HL-60/S4 treated with phorbol 12-myristate 13-acetate at 8.2 ng/mL for 4 days and 3 days (cell line): ENCODE data around the gene FCHSD1.

ENCODE experiments used
- in situ Hi-C: fragments of 300-500 bp; cut with MboI; formaldehyde crosslinking; loops from 2 replicates; pipeline ENCODE4 v1.15.0; 2022; ENCODE audit warnings: low sequenced_read_pairs

The FCHSD1 gene

DNA sequence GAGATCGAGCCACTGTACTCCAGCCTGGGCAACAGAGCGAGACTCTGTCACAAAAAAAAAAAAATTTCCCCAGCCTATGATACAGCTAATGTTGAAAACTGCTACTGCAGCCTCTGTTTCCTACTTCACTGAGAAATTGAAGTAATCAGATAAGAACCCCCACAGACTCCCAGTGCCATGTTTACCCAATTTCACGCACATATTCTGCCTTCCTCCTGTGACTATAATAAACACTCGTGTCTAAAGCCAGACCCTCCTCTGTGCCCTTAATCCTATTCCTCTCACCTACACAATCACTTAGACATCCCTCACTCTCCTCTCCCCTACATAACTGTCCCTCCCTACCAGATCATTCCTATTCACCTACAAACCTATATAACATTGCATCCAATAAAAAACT is 24.5 kb upstream of the FCHSD1 start:
- in situ Hi-C loops, result loop anchor here (25.0 kb wide), 1 partner anchor 287 kb away; the partner anchor contains the start of genes PCDH12 and RNF14

DNA sequence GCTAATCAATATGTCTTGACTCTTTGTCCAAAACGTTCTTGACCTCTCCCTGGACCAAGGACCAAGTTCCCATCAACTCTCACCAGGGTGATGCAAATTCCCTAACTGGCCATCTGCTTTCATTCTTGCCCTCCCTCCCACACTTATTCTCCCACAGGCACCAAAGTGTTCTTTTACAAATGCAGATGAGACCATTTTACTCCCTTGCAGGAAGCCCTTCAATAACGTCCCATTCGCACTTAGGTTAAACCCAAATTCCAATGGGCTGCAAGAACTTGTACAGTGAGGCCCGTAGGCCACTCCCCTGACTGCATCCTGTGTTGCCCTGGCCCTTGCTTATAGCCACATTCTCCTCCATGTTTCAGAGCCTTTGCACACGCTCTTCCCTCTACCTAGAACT is 23.5 kb upstream of the FCHSD1 start:
- in situ Hi-C loops, result loop anchor here (25.0 kb wide), 1 partner anchor 288 kb away; the partner anchor contains the start of genes PCDH12 and RNF14

DNA sequence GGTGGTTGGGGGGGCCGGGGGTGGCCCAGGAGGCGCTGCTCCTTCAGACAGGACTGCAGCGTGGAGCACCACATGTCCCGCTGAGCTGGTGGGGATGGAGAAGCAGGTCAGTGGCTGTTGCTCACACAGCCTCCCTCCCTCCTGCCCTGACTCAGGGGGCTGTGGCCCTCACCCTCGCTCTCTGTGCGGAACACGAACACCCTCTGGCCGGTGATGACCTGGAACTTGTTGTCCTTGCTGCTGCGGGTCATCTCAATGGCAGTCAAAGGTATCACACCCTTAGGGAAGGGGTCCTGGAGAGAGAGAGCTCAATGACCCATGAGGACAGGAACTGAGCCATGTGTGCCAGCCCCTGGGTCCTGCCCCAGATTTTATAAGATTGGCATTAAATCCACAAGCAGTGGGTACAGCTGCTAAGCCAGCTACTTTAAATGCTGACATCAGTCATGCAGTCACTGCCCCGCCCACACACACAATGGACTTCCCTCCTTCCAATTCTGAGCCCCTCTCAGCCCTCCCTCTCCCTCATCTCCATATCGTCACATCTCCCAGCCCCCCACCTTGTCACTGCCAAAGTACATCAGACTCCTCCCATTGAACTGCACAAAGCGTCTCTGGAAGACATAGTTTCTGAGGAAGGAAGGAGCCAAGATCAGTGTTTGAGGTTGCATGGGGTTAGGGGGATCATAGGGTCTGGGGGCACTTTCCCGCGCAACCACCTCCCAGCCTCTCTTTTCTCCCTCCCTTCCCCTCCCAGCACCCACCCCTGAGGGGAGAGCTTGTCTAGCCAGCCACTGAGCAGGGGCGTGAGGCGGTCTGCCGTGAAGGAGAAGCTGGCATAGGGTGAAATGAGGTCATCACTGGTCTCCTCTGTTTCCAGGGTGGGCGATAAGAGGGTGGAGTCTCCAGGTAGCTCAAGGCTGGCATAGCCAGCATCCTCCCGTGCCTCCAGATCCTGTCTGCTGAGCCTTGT is 21.9 kb upstream of the FCHSD1 start:
- in situ Hi-C loops, result no loop called here

DNA sequence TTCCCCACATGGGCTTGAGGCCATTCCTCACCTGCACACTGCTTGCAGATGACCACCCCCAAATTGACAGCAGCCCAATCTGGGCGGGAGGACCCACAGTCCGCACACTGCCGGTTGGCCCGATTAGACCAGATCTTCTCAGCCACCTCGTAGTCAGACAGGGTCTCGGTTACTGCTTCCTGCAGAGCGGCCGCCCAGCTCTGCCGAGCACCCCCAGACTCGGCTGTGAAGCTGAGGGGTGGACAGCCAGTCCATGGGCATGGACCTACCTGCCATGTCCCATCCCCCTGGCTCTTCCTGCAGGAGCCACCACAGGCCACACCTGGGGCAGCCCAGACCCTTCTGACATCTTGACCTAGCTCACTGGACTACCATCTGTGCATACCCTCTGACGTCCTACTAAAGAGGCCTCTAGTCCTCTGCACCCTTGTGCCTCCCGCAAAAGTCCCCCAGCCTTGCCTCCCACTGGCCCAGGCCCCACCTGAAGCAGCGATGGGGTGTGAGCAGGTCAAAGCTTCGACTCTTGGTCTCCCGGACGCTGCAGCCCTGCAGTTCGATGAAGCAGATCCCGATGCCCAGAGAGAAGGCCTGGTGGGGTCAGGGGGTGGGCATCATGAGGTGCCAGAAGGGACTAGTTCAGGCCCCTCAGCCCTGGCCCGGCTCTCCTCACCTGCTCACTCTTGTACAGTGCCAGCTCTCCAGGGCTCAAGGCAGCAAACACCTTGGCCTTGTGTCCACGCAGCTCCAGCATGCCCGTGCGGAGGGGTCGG is 21.0 kb upstream of the FCHSD1 start:
- in situ Hi-C loops, result no loop called here

DNA sequence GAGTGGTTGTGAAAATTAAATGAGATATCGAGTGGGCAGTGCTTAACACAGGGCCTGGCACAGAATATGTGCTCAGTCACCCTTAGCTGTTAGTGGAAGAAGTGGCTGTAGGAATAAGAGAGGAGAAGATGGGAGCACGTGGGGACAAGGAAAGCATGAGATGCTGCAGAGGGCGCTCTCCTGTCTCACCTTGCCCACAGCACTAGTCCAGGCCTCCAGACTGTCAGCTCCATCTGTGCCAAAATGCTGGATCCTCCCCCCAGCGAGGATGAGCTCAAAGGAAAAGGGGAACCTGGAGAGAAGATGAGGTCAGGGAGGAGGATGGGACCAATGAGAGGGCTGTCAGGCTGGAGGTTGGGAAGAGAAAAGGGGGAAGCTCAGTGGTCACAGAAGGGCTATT is 18.3 kb upstream of the FCHSD1 start:
- in situ Hi-C loops, result no loop called here

DNA sequence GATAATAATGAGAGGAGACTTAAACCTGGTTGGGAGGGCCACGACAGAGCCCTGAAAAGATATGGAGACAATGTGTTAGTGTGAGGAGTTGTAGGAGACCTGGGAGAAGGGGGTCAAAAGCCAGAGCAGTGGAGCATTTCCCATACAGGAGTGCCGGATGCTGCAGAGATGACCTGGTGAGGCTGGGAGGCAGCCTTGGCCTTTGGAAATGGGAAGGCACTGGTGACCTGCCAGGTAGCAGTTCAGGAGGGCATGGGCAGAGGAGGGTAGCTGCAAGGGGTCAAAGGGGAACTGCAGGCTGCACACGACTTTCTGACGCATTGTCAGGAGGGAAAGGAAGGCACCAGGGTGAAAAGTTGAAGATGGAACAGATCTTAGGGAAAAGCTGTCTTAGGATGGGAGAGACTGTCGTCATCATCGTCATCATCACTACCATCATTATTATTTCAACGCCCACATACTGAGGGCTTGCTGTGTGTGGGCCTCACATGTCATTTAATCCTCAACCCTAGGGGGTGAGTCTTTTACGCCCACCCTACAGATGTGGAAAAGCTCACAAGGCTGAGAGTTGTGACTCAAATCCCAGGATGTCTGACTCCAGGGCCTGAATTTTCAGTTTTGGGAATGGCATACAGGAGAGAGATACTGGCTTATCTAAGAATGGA is 17.5 kb upstream of the FCHSD1 start:
- in situ Hi-C loops, result no loop called here

DNA sequence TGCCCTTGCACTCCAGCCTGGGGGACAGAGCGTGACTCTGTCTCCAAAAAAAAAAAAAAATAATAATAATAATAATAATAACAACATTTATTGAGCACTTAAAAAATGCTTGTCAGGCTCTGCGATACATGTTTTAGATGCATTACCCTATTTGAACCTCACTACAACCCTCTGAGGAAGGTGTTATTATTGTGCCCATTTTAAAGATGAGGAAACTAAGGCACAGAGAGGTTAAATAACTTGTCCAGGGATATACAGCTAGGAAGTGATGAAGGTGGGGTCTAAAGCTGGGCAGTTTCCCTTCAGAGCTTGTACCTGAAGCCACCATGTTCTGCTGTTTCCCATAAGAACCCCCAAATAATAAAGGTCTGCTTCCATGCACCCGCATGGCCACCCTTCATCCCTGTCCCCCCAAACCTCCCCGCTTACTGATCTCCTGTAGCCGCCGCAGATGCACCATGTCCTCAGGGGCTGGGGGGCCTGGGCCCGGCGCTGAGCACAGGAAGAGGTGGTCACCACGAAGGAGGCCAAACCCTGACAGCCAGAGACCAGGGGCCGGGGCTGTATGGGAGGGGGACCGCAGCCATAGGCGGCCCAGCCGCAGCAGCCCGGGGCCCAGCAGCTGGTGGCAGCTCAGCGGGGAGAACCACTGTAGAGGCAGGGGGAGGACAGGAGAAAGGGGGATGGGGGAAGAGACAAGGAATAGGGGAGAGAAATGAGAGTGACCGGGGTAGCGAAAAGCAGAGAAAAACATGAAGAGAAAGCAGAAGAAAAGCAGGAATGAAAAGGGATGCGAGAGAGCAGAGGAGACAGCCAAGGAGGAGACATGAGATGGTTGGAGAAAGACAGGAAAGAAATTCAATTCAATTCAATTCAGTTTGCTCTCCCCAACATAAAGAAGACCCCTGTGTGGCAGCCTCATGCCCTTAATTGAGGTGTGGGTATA is 15.1 kb upstream of the FCHSD1 start:
- in situ Hi-C loops, result no loop called here

DNA sequence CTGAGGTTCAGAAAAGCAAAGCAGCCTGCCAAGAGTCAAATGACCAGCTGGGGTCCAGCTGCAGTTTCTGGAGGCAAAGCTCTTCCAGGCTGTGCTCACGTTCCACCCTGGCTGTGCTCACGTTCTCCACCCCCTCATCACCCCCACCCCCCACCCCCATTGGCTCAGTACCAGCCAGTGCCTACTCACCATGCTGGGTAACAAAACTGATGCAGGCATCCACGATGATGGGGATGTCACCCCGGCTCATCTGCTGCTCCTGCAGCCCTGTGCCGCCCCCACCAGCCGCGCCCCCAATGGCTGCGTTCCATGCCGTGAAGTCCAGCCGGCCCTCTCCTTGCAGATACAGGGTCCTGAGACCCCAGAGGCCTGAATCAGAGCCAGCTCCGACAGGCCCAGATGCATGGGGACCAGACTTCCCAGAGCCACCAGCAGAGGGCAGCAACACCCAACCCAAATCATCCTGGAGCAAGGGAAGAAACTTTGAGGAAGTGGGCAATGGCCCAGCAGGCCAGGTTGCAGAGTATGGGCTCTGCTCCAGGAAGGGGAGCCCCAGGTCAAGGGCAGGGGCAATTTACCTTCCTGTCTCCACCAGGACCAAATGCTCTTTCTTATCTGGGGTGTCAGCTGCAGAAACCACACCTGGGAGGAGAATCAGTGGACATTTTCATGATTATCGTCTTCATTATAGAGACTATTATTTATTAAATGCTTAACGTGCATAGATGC is 13.7 kb upstream of the FCHSD1 start:
- in situ Hi-C loops, result no loop called here

DNA sequence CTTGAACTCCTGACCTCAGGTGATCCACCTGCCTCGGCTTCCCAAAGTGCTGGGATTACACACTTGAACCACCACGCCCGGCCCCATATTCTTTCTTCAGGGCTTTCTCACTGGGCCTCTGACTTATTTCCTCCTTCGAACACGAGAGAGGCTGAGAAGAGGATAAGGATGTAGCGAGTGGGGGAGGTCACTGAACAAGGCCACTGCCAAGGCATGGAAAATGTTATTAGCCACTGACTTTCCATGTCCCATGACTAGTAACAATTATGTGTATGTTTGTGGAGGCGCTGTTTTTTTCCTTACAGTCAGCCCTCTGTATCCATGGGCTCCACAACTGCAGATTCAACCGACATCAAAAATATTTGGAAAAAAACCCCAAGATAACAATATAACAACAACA is 12.3 kb upstream of the FCHSD1 start:
- in situ Hi-C loops, result no loop called here

DNA sequence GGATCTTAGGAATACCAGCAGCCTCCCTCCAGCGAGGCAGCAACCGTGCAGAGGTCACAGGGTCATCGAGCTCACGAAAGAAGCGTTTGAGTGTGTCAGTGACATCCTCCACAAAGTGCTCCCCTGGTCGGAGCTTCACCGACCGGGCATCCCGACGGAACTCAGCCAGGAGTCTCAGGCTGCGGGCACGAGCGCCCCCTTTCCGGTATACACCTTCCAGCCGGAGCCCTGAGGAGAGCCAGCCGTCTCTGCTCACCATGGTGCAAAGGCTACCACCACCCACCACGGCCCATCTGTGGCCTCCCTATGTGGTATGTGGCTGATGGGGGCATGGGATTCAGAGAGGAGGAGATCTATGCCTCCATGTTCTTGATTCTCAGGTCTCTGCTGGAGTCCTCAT is 10.8 kb upstream of the FCHSD1 start:
- in situ Hi-C loops, result no loop called here

DNA sequence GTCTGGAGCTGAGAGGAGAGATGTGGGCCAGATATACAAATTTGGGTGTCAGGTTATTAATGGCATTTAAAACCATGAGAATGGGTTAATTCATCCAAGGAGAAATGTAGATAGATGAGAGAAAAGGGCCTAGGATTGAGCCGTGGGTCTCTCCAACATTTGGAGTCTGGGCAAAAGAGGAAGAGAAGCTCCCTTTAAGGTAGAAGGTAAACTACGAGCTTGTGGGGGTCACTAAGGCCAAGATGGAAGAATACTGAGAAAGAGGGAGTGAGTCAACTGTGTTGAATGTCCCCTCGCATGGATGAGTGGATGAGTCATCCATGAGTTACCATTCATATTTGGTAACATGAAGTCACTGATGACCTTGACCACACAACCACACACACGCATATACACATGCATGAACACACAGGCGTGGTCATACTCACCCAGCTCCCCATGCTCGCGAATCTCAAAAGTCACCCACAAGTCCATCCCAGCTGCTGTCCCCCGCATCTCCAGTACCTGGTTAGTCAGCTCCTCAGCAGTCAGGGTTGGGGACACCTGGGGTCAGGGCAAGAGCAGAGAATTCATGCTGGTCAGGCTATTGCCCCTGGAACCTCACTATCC is 6.8 kb upstream of the FCHSD1 start:
- in situ Hi-C loops, result no loop called here

DNA sequence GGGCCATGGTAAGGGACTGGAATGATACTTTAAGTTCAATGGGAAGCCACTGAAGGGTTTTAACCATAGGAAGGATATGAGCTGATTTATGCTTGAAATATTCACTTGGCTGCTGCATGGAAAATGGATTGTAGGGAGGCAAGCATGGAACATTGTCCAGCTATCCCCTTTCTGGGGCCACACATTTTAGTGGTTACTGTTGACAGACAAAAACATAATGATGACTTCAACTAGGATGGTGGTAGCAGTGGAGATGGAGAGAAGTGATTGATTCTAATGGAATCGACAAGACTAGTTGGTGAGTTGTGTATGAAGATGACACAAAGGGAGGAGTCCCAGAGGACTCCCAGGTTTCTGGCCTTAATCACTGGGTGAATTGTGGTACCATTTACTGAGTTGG is 6.2 kb upstream of the FCHSD1 start:
- in situ Hi-C loops, result no loop called here

DNA sequence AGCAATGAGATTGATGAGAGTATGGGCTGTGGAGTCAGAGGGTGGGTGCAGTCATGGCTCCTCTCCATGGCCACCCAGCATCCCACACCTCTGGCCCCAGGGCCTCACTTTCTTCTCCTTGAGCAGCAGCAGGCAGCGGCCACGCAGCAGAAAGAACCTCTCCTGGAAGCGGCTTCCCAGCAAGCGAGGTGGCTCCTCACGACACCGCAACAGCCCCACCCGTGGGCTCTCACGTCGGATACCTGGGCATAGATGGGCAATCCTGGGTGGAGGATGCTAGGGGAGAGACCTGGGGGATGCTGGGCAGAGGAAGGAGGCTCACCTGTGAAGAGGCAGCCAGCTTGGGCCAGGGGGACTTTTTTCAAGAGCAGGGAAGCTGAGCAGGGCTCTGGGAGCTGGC is 5.2 kb upstream of the FCHSD1 start:
- in situ Hi-C loops, result no loop called here

DNA sequence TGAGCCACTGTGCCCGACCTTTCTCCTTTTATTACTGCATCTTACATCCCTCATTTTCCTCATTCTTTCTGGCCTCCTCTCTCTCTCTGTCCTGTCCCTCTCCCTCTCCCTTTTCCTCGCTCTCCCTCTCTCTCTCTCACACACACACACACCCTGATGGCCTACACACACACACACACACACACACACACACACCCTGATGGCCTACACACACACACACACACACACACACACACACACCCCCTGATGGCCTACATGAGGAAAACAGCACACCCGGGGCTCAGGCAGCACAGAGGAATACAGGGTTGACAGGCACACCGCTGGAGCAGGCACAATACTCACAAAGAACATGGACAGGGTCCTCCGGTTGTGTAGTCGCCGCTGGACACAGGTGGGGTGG is 3.8 kb upstream of the FCHSD1 start:
- in situ Hi-C loops, result no loop called here

DNA sequence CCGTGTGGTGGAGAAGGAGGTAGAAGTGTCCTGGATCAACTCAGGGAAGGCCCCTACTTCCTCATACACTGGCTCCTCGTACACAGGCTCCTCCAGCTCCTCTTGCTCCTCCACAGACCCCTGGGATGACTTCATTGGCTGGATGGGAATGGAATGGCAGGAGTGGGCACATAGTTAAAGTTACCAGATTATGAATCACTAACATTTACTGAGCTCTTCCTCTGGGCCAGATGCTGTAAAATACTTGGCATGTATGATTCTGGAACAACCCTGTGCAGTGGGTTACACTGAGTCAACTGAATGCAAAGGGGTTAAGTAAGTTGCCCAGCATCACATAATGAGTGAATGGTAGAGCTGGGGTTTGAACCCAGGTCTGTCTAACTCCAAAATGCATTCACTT is 3.1 kb upstream of the FCHSD1 start:
- in situ Hi-C loops, result no loop called here

DNA sequence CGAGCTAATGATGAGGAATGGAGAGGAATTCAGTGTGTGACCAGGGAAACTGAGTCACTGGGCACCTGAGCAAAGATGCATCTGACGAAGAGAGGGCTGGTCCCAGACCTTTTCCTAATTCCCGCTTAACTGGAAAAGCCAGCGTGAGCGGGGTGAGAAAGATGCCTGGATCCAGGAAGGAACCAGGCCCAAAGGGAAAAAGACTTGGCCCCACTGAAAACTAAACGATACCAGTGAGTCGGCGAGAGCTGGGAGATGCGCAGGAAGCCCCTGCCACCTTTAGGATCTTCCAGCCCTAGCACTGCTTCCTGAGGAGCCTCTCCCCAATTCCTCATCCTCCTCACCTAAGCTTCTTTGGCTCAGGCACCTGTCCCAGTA is 499 bp upstream of the FCHSD1 start:
- in situ Hi-C loops, result no loop called here

DNA sequence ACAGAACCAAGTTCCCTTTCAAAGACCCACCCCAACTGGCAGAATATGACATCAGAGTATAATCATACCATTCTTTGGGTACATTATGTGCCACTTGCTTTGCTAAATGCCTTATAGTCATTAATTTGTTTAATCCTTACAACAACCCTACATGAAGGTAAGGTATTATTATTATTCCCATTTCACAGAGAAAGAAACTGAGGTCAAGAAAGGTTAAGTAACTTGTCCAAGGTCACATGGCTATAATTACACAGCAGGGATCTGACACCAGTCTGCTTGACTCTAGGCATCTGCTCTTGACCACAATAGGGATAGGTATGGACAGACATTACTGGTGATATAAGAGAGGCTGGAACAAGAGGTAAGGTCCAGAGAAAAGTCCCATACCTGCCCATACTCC is 1.2 kb downstream of the FCHSD1 start:
- in situ Hi-C loops, result no loop called here

DNA sequence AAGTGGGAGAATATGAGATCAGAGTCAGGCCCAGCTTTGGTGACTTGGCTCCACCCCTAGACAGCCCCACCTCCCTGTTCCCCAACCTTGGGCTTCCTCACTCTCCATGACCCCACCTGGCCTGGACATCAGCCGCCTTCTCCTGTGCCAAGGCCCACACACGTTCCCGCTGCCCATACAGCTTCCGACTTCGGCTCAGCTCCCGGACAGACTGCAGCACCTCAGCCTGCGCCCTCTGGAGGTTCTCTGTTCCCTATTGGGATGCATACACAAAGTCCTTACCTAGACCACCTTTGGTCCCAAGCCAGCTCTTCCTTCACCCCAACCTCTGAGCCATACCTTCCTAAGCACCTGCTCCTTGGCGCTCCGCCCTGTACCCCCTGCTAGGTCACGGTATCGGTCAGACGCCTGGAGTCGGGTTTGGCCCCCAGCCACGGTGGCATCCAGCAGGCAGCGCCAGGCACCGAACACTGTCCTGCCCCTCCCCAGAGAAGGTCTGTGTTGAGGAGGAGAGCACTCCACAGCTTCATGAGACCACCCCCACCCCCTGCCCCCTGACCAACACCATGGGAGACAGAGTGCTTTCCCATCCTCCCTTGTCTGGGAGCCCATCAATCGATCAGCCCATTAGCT is 2.0 kb downstream of the FCHSD1 start:
- in situ Hi-C loops, result no loop called here

DNA sequence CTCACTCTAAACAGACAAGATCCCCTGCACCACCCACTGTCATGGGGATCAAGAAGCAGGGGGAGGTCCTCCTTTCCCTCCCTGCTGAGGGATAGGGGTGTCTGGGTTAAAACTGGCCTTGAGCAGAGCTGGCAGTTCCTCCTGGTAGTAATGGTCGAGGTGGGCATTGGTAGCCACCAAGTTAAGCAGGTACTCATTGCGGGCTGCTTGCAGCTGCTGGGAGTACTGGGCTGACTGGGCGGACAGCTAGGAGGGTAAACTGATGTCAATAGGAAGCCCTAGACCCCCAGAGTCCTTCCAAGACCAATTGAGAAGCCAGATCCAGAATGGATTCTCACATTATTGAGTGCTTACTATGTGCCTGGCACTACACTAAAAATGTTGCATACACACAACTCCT is 3.4 kb downstream of the FCHSD1 start:
- in situ Hi-C loops, result no loop called here
